SK-N-MC (cell line): Measurements from ENCODE around the gene NR4A3.

ENCODE experiments used
- EZH2 ChIP-seq: fragments of 200-600 bp; sonication (generic); IDR thresholded peaks from one replicate; pipeline ENCODE4 v1.6.1; 2017; ENCODE audit warnings: antibody characterized with exemption
- POLR2AphosphoS5 ChIP-seq: IDR thresholded peaks from 2 replicates; pipeline ENCODE4 v1.6.1; 2012; ENCODE audit warnings: mild to moderate bottlenecking, low read depth, low read length, borderline replicate concordance

GRCh38 chr9:99807276-99807852 is 14.3 kb upstream of the NR4A3 start:
- TF ChIP-seq POLR2AphosphoS5 (no peak), EZH2 (no peak)
